Measurements from ENCODE around the gene OIP5.
"Not testable (repeated sequence)": the region's sequence is repeated elsewhere in the genome, so short reads cannot be mapped to it uniquely, and the experiment has no call there.

Gene OIP5

DNA sequence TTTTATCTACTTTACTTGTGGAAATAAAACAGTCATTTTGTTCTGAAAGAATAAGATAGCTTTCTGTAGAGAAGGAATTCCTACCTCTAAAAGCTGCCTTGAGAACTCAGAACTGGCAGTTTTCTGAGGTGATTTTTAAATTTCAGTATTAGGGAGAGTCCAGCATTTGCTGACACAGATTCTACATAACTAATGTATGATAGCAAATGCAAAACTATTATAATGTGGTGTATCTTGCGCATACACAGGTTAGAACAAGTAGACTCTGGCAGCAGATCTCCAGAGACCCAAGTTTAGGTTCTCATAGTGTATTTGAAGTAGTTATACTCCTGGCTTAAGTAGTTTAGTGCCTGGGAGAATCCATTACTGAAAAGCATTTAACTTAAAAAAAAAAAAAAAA is 30.8 kb downstream of the OIP5 start:
- DNase-seq (ENCODE audit: low read depth in 2 of 2) = no peak

DNA sequence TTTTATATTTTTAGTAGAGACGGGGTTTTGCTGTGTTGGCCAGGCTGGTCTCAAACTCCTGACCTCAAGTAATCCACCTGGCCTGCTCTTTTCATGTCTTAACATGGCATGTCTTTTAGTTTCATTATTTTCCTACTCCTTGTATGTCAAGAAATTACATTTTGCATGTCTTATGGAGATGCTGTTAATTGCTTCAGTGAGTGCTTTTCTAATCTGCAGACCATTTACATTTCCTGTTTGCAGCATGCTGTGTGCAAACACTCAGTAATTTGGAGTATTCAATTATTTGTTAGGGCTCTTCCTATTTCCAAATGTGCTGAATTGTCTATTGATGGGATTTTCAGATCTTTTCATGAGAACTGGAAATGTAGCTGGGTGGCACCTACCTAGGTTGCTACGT is 31.3 kb downstream of the OIP5 start:
- not testable (repeated sequence) for DNase-seq (ENCODE audit: low read depth in 2 of 2)

DNA sequence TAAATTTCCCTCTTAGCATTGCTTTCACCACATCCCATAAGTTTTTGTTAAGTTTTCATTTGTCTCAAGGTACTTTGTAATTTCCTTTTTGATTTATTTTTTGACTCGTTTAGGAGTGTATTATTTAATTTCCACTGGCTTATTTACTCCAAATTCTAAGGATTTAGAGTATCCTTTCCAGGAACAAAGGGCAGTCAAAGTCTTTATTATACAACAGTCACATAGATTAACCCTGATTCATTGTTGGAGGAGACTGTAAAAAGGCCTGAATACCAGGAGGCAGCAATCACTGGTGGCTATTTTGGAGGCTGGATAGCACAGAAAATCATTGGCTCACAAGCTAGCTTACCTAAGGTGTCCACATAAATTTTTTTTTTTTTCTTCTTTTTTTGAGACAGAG is 39.9 kb downstream of the OIP5 start:
- DNase-seq (ENCODE audit: low read depth in 2 of 2) = no peak

DNA sequence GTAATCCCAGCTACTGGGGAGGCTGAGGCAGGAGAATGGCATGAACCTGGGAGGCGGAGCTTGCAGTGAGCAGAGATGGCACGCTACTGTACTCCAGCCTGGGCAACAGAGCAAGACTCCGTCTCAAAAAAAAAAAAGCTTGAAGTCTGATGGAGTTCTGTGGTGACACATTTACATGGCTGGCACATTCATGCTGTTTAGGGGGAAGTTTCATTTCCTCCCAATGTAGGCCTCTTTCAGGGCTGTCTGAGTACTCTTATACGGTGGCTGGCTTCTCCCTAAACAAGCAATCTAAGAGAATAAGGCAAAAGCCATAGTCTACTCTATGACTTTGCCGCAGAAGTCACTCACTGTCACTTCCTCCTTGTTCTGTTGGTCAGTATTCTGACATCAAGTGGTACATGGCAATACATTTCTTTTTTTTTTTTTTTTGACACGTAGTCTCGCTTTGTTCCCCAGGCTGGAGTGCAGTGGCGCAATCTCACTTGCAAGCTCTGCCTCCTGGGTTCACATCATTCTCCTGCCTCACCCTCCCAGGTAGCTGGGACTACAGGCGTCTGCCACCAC is 41.2 kb downstream of the OIP5 start:
- DNase-seq (ENCODE audit: low read depth in 2 of 2) = no peak

DNA sequence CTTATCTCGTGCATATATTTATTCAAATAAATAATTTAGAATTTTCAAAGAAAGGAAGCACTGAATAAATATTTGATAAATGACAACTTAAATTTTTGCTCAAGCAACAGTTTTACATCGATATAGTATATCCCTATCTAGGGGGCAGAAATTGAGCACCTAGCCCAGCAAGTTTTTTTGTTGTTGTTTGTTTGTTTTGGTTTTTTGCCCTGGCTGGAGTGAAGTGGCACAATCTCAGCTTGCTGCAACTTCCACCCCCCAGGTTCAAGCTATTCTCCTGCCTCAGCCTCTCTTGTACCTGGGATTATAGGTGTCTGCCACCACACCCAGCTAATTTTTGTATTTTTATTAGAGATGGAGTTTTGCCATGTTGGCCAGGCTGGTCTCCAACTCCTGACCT is 42.4 kb downstream of the OIP5 start:
- DNase-seq (ENCODE audit: low read depth in 2 of 2) = no peak

DNA sequence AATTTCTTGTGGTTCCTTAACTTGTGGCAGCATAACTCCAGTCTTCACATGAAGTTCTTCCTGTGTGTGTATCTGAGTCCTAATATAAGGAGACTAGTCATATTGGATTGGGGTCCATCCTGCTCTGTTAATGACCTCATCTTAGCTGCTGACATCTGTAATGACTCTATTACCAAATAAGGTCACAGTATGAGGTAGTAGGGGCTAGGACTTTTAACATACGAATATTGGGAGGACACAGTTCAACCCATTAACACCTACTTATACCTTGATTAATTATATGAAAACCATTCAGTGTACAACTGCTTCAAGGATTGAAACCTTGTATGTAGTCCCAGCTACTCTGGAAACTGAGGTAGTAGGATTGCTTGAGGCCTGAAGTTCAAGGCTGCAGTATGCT is 43.9 kb downstream of the OIP5 start:
- no peak for DNase-seq (ENCODE audit: low read depth in 2 of 2)

DNA sequence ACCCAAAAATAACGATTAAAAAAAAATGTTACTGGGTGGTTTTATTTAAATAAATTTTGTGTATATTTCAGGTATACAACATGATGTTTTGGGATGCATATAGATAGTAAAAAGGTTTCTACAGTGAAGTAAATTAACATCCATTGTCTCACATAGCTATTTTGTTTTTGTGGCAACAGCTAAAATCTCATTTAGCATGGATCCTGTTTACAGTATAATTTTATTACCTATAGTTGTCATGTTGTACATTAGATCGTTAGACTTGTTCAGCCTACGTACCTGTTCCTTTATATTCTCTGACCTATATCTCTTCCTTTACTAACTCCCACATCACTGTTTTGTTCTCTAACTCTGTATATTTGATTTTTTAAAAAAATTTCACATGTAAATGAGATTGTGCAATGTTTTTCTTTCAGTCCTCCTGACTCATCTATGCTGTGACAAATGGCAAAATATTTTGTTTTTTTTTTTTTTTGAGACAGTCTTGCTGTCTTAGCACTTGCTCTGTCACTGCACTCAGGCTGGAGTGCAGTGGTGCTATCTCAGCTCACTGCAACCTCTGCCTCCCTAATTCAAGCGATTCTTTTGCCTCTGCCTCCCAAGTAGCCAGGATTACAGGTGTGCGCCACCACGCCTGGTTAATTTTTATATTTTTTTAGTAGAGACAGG is 45.6 kb downstream of the OIP5 start:
- DNase-seq (ENCODE audit: low read depth in 2 of 2) = no peak

DNA sequence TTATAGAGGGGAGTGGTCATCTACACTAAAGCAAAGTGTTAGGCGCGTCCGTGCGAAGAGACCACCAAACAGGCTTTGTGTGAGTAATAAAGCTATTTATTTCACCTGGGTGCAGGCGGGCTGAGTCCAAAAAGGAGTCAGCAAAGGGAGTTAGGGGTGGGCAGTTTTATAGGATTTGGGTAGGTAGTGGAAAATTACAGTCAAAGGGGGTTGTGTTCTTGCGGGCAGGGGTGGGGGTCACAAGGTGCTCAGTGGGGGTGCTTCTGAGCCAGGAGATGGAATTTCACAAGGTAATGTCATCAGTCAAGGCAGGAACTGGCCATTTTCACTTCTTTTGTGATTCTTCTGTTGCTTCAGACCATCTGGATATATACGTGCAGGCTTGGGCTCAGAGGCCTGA is 47.1 kb downstream of the OIP5 start:
- DNase-seq (ENCODE audit: low read depth in 2 of 2) = no peak

DNA sequence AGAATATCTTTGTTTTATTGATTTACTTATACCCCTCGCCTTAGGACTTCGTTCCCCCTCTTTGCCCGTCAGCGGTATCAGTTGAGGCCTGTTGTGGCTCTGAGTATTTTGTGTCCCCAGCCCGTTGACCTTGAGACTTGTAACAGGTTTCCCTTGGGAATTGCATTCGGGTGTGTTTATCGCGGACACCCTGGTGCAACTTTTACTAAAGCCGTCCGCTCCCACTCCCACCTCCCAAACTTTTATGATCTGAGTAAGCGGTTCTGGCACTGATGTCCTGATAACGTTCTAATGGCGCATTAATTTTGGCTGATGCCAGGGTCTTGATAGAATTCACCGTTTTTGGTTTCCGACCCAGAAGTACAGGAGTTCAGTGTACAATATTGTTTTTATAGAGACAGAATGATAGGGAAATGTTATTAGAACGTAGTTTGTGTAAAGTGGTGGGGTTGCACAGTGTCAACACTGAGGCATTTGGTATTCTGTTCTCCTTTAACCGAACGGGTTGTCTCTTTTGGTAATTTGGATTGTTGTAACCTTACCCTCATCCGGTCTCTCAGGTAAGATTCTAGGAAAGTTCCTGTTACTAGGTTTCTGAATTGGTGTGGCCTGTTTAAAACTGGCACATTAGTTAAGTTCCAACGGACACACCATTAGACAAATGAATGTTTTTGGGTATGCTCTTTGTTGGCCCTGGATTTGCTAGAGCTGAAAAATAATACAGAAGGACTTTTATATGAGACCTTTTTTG is 47.8 kb downstream of the OIP5 start:
- DNase-seq (ENCODE audit: low read depth in 2 of 2) = no peak

DNA sequence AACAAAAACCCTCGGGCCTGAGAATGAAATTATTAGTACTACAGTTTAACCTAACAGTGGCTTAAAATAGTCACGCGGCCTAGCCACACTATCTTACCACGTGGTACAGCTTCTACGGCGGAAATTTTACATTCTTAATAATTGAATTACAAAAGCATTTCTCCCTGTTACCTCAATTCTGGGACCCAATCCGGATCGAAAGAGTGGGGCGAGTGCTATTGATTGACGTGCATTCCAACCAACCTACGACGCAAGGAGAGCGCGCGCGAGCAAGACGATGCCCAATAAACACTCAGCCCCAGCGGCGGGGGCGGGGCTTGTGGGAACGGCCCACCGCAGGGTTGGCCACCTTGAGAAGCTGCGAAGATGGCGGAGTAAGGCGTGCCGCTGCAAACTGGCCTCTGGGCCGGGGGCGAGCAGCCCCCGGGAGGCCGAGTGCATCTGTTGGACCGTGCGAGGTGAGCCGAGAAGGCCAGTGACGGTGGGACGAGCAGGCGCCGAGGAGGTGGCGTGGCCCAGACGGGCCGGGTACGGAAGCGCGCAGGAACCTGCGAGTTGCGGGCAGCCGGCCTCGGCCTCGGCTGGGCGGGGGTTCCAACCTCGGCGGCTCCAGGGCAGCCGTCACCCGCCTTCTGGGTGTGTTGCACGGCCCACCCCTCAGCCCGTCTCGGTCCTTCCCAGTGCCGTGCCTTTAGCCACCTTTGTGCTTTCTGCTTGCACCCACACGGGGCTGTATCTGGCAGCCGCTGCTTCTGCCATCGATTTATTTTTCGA is 48.6 kb downstream of the OIP5 start:
- DNase-seq (ENCODE audit: low read depth in 2 of 2) = peak; percentile 96

DNA sequence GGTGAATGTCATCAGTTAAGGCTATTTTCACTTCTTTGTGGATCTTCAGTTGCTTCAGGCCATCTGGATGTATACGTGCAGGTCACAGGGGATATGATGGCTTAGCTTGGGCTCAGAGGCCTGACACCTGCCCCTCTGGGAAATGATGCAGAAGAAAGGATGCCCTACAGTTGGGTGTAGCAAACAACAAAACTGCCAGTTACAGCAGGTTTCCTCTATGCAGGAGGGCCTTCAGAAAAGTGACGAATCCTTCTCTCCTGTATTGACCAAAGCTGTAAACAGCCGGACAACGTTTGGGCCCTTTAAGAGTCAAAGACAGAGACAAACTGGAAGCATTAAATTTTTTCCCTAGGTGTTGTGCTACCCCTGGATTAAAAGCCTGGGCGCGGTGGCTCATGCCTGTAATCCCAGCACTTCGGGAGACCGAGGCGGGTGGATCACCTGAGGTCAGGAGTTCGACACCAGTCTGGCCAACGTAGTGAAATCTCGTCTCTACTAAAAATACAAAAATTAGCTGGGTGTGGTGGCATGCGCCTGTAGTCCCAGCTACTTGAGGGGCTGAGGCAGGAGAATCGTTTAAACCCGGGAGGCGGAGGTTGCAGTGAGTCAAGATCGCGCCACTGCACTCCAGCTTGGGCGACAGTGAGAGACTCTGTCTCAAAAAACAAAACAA is 49.3 kb downstream of the OIP5 start:
- DNase-seq (ENCODE audit: low read depth in 2 of 2) = not testable (repeated sequence)

DNA sequence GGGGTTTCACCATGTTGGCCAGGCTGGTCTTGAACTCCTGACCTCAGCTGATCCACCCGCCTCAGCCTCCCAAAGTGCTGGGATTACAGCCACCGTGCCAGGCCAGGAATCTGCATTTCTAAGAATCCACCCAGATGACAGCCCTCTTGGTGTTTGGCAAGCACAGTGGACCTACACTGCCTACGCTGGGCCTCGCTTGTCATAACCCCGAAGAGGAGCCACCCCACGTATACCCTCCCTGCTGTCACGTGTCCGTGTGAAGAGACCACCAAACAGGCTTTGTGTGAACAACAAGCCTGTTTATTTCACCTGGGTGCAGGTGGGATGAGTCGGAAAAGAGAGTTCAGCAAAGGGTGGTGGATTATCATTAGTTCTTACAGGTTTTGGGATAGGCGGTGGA is 50.0 kb downstream of the OIP5 start:
- not testable (repeated sequence) for DNase-seq (ENCODE audit: low read depth in 2 of 2)

DNA sequence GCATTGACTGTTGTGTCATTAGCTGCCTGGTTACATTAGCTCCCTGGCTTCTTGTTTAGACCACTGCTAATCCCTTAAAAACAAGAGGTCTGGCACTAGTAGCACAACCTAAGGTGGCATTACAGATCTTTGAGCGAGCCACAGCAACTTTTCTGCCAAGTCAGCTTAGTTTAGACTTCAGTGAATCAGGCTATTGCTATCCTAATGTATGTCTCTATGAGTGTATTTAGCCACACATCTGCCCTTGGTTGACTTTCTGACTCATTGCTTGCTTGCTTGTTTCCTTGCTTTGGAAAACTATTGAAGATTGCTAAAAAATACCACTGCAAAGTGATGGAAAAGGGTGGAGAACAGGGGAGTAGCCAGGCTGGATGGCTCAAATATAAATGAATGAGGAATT is 51.2 kb downstream of the OIP5 start:
- DNase-seq (ENCODE audit: low read depth in 2 of 2) = no peak

DNA sequence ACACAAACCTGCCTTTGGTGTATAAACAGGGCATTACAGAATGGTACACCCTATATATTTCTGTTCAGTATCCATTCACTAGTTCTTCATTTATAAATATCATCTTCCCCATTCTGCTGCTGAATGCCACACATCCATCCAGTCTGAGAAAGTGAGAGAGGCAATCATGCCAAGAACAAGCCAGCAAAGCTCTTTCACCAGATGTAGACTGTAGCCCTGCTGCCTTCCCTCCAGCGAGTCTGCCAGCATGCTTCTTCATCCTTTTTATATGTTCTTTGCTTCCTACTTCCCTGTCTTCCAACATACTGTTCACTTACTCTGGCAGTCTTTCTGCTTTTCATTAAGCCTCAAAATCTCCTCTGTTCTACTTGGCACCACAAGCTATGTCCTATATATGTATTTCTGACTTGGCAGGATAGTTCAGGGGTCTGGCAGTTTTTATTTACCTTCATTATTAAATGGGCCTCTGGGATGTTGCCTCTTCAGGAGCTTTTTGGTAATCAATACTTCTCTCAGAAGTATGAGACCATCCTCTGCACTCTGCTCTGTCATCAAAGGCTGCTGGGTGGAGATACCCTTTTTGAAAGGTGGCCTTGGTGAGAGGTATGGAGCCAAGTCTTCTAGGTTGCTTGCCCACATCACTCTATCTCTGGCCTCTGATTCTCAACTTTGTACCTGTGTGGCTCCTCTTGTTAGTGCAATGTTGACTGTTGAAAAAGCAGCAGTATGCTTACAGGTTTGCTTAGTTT is 52.7 kb downstream of the OIP5 start:
- no peak for DNase-seq (ENCODE audit: low read depth in 2 of 2)

DNA sequence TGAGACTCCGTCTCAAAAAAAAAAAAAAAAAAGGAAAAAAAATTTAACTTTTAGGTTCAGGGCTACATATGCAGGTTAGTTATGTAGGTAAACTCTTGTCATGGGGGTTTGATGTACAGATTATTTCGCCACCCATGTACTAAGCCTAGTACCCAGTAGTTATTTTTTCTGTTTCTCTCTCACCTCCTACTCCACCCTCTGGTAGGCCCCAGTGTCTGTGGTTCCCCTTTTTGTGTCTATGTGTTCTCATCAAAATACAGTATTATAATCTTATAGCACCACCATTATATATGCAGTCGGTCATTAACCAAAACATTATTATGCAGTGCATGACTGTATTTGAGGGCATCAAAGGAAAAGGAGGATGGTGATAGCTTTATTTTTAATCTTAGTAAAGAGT is 54.1 kb downstream of the OIP5 start:
- DNase-seq (ENCODE audit: low read depth in 2 of 2) = no peak

DNA sequence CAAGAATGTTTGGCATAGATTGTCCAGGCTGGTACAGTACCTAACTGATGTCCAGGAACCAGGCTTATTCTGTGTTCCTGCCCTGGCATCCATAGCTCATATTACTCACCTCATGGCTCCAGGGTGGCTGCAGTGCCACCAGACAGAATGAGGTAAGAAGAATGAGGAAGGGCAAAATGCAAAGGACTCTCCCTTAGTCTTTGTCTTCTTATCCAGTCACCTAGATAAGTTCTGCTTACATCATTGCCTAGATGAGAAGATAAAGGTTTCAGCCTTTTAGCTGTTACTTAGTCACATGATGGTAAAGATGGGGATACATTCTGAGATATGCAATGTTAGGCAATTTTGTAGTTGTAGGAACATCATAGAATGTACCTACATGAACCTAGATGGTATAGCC is 55.6 kb downstream of the OIP5 start:
- no peak for DNase-seq (ENCODE audit: low read depth in 2 of 2)

DNA sequence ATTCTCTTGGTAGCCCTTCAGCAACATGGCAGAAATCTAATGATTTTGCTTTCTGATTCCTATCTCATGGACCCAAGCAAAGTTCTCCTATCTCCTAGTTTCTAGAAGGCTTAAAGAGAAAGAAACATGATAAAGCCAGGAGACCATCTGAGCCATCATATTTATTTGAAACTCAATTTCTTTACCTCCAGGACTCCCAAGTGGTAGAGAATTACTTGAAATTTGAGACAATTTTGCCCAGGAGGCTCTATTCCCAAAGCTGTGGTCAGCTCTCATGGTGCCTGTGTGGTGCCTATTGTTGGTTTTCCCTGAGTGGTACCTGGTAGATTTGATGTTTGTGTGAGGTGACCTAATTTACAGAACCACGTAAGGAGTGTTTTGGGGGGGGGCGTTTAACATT is 62.5 kb downstream of the OIP5 start:
- DNase-seq (ENCODE audit: low read depth in 2 of 2) = no peak

DNA sequence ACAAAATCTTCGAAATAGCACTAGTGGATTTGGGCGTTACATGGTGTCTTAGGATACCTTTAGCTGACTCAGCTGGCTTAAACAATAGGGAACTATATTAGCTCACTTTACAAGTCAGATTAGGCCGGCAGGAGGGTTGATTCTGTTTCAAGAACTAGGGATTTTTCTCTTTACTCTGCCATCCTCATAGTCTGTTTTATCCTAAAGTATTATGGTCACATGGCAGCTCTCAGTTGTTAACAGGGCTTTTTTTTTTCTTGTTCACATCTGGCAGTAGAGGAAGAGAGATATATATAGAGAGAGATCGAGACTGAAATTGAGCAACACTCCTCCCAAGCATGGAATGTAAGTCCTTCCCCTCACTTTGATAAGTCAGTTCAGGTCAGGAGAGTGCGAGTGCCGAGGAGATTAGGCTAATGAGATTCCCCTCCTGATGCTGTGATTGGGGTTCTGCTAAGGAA is 68.5 kb downstream of the OIP5 start:
- no peak for DNase-seq (ENCODE audit: low read depth in 2 of 2)

DNA sequence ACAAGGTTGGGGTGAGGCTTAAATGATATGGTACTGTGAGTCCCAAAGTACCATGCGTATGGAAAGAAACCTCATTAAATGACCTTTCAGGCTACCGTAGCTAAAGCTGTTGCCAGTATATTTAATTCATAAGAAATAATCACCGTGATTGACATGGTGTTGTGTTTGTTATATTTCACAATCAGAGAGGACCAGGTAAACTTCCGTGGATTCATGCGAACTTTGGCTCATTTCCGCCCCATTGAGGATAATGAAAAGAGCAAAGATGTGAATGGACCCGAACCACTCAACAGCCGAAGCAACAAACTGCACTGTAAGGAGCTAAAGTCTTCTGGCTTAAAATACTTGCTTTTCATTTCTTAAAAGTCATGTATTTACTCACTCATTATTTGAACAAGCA is 69.8 kb downstream of the OIP5 start:
- no peak for DNase-seq (ENCODE audit: low read depth in 2 of 2)

DNA sequence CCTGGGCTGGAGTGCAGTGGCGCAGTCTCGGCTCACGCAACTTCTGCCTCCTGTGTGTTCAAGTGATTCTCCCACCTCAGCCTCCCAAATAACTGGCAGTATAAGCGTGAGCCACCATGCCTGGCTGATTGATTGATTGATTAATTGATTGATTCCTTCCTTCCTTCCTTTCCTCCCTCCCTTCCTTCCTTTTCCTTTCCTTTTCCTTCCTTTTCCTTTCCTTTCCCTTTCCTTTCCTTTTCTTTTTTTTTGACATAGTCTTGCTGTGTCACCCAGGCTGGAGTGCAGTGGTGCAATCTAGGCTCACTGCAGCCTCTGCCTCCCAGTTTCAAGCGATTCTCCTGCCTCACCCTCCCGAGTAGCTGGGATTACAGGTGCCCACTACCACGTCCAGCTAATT is 71.5 kb downstream of the OIP5 start:
- not testable (repeated sequence) for DNase-seq (ENCODE audit: low read depth in 2 of 2)

DNA sequence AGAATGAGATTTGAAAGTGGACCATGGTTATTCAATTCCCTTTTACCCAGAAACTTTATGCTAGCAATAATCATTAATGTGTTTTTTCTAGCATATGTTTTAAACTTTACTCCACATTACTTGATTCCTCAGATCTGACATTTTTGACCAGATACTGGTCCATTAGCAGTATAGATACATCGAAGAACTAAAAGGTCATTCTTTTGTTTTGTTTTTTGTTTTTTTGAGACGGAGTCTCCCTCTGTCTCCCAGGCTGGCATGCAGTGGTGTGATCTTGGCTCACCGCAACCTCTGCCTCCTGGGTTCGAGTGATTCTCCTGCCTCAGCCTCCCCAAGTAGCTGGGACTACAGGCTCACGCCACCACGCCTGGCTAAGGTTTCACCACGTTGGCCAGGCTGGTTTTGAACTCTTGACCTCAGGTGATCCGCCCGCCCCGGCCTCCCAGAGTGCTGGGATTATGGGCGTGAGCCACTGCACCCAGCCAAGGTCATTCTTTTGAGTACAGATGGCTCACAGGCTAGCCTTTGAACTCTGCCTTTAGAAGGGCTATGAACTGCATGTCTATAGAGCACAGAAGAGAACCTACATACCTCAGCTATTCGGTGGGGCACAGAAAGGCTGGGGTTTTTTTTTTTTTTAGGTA is 72.7 kb downstream of the OIP5 start:
- DNase-seq (ENCODE audit: low read depth in 2 of 2) = no peak

Data from stimulated activated CD8-positive, alpha-beta memory T cell treated with anti-CD3 and anti-CD28 coated beads, Interleukin-2, amount 100 ng/mL, for 48 hours (primary cell).